Psoas muscle (tissue), 8 donors: ENCODE results near the gene CCNY. TPM values are rescaled to one million over a fixed set of nuclear protein-coding genes. Genes with fewer than 3 reads are reported as not detected.

Source experiments
- ATAC-seq, 4 donors: fragments of 200-7000 bp; cut with Tn5 transposase; one replicate each; pipeline ENCODE4 v1.9.1; 2020; ENCODE audit warnings: moderate library complexity in 3 of 4, mild to moderate bottlenecking in 2 of 4
- DNase-seq, 2 donors: peaks; one replicate each; pipeline ENCODE4 v3.0.0-alpha.2; 2020
- H3K27ac ChIP-seq: fragments of 200-600 bp; one replicate; pipeline ENCODE4 v1.8.0; 2022
- H3K27me3 ChIP-seq, 3 donors: fragments of 200-600 bp in 1 of 3; one replicate each; pipeline versions ENCODE4 v1.6.1 to v1.8.0; 2013 to 2022; ENCODE audit warnings: low read length in 2 of 3, mild to moderate bottlenecking in 2 of 3, moderate library complexity in 1 of 3; ENCODE audit not compliant: insufficient read depth in 3 of 3
- H3K36me3 ChIP-seq, 2 donors: fragments of 200-600 bp in 1 of 2; one replicate each; pipeline versions ENCODE4 v1.6.1 to v1.8.0; 2013 to 2022; ENCODE audit warnings: low read depth in 1 of 2, mild to moderate bottlenecking in 1 of 2, moderate library complexity in 1 of 2; ENCODE audit not compliant: insufficient read depth in 1 of 2
- H3K4me1 ChIP-seq: fragments of 200-600 bp; one replicate; pipeline ENCODE4 v1.8.0; 2022
- H3K4me3 ChIP-seq: fragments of 200-600 bp; one replicate; pipeline ENCODE4 v1.8.0; 2022; ENCODE audit warnings: mild to moderate bottlenecking
- H3K9me3 ChIP-seq: fragments of 200-600 bp; one replicate; pipeline ENCODE4 v1.8.0; 2022
- WGBS, 3 donors: extraction: QIAGEN DNeasy Blood & Tissue Kit; methylation state at CpG; one replicate each; pipeline versions ENCODE4 v1.1.6 to v1.1.7; 2013; 5-methylcytosine and 5-hydroxymethylcytosine counted together
- intact Hi-C, 2 donors: fragments of 100-400 bp; cut with DNase I; formaldehyde crosslinking; loops; one replicate each; pipeline versions ENCODE4 v1.11.0 to v1.14.2; 2022
- polyA plus RNA-seq, 3 donors: library from polyadenylated mRNA; stranded (reverse); fragments of 200-250 nt; gene quantifications; one replicate each; pipeline ENCODE4 v1.2.3, GENCODE V29; 2013
- total RNA-seq, 4 donors: library from RNA; stranded (reverse); fragmentation: NEBNext Ultra II Directional in 2 of 4; extraction: Animal tissue kit (Norgen Biotek cat#: 25700) in 2 of 4; gene quantifications; one replicate each; pipeline versions ENCODE4 v1.2.1 to v1.2.4, GENCODE V29; 2021 to 2023
- TF ChIP-seq, protein P1 (sequence below): fragments of 200-600 bp; IDR thresholded peaks from one replicate; pipeline ENCODE4 v1.8.0; 2022; ENCODE audit warnings: antibody characterized with exemption
- donor health status: healthy with polysubstance abuse.
- donor health status: DM: no; HTN: no; CAD: no; lungs with moderate emphysema.
- donor health status: Bipolar disorder and iron deficiency.
- donor health status: healthy.
- donor health status: DM: yes; HTN: yes; CAD: no.
- donor health status: DM: no; HTN: no; CAD: no.
- donor health status: DM: no; HTN: no; CAD: no.
- donor health status: DM: yes; HTN: yes; CAD: no.

Gene CCNY
- total and polyA plus RNA-seq, 7 donors: 21.2 to 55.8 (median 47.0) TPM

DNA sequence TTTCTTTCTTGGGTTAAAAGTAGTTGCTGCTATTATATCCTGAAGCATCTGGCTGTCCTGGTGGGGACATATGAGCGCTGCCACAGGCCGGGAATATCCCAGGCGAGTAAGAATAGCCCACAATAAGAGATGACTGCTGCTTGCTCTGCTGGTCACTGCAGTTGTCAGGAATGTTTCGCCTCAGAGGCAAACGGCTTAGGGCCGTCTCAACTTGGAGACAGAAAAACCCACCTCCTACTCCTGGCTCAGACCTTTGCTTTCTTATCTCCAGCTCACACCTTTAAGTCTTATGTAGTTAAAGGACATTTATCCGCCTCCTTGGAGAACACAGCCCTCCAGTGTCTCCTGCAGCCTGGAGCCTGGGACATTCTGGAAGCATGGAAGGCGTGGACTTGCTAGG is 268.9 kb downstream of the CCNY start, which contains the start of gene GJD4:
GJD4 (plus strand) TSS at position 151 of the 400 bp plus-strand sequence; CDS start at position 378, 227 bp downstream.
- intact Hi-C loops: no loop called here
- Histone ChIP-seq H3K4me3 (no peak within 1 kb of the TSS), H3K27ac (no peak within 1 kb of the TSS), H3K27me3 (peaks cover 0 to 55% (median 18%) of the 10 kb centered on the region in 3 donors), H3K9me3 (no peaks in the 10 kb centered on the region), H3K4me1 (peaks cover 10% of the 10 kb centered on the region), H3K36me3 (no peaks in the 10 kb centered on the region)
- ATAC-seq (no peak), DNase-seq (no peak)
- TF ChIP-seq, protein P1, sequence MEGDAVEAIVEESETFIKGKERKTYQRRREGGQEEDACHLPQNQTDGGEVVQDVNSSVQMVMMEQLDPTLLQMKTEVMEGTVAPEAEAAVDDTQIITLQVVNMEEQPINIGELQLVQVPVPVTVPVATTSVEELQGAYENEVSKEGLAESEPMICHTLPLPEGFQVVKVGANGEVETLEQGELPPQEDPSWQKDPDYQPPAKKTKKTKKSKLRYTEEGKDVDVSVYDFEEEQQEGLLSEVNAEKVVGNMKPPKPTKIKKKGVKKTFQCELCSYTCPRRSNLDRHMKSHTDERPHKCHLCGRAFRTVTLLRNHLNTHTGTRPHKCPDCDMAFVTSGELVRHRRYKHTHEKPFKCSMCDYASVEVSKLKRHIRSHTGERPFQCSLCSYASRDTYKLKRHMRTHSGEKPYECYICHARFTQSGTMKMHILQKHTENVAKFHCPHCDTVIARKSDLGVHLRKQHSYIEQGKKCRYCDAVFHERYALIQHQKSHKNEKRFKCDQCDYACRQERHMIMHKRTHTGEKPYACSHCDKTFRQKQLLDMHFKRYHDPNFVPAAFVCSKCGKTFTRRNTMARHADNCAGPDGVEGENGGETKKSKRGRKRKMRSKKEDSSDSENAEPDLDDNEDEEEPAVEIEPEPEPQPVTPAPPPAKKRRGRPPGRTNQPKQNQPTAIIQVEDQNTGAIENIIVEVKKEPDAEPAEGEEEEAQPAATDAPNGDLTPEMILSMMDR: no peak
- 62 to 66% (median 66%) methylated on average over 8 of the region's 8 CpGs for WGBS, 3 donors

DNA sequence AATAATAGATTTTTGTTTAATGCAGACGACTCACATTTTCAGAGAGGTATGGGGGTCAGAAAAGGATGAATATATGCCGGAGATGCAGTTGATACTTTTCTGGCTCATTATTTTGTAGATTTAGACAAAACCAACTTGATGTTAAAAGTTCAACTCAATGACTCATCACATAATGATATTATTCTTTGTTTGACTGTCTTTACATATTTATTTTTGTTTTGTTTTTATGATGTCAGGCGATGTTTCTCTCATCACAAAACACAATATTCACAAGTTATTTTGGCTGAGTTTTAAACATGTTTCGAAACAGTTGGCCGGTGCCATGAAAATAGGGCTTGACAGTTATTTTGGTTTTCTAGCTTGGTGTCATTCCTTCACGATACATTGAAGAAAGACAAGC is 270.1 kb downstream of the CCNY start:
- H3K27ac ChIP-seq: no peak overlapping the region
- WGBS, 3 donors: 37 to 70% (median 46%) methylated on average over 6 of the region's 6 CpGs
- no peaks in the 10 kb centered on the region for H3K36me3 ChIP-seq
- TF ChIP-seq, protein P1: no peak
- intact Hi-C loops: no loop called here
- no peak overlapping the region for H3K4me3 ChIP-seq
- no peaks in the 10 kb centered on the region for H3K9me3 ChIP-seq
- peaks cover 0 to 62% (median 18%) of the 10 kb centered on the region in 3 donors for H3K27me3 ChIP-seq
- peaks cover 10% of the 10 kb centered on the region for H3K4me1 ChIP-seq
- DNase-seq (no peak), ATAC-seq (no peak)

DNA sequence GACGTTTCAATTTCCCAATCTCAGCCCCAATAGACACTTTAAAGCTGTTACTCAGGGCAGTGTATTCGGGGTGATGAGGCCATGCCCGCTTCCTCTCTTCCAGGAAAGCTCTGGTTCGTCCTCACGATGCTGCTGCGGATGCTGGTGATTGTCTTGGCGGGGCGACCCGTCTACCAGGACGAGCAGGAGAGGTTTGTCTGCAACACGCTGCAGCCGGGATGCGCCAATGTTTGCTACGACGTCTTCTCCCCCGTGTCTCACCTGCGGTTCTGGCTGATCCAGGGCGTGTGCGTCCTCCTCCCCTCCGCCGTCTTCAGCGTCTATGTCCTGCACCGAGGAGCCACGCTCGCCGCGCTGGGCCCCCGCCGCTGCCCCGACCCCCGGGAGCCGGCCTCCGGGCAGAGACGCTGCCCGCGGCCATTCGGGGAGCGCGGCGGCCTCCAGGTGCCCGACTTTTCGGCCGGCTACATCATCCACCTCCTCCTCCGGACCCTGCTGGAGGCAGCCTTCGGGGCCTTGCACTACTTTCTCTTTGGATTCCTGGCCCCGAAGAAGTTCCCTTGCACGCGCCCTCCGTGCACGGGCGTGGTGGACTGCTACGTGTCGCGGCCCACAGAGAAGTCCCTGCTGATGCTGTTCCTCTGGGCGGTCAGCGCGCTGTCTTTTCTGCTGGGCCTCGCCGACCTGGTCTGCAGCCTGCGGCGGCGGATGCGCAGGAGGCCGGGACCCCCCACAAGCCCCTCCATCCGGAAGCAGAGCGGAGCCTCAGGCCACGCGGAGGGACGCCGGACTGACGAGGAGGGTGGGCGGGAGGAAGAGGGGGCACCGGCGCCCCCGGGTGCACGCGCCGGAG is 271.4 kb downstream of the CCNY start:
- DNase-seq (peak in 1 of 2 donors; percentile 15), ATAC-seq (peak in 1 of 4 donors; percentile 17)
- peaks cover 0 to 68% (median 18%) of the 10 kb centered on the region in 3 donors for H3K27me3 ChIP-seq
- TF ChIP-seq, protein P1: no peak
- 11 to 20% (median 15%) methylated on average over 73 to 78 of the region's 78 CpGs for WGBS, 3 donors
- H3K4me3 ChIP-seq: peak overlapping the region; percentile 63
- H3K9me3 ChIP-seq: no peaks in the 10 kb centered on the region
- H3K27ac ChIP-seq: no peak overlapping the region
- intact Hi-C loops: no loop called here
- no peaks in the 10 kb centered on the region for H3K36me3 ChIP-seq
- H3K4me1 ChIP-seq: peaks cover 10% of the 10 kb centered on the region

DNA sequence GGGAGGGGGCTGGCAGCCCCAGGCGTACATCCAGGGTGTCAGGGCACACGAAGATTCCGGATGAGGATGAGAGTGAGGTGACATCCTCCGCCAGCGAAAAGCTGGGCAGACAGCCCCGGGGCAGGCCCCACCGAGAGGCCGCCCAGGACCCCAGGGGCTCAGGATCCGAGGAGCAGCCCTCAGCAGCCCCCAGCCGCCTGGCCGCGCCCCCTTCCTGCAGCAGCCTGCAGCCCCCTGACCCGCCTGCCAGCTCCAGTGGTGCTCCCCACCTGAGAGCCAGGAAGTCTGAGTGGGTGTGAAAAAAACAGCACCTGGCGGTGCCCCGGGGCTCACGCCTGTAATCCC is 272.0 kb downstream of the CCNY start:
- Histone ChIP-seq H3K4me3 (peak overlapping the region; percentile 63), H3K27me3 (peaks cover 0 to 65% (median 18%) of the 10 kb centered on the region in 3 donors), H3K36me3 (no peaks in the 10 kb centered on the region), H3K27ac (no peak overlapping the region), H3K4me1 (peaks cover 10% of the 10 kb centered on the region), H3K9me3 (no peaks in the 10 kb centered on the region)
- intact Hi-C loops: no loop called here
- ATAC-seq (no peak), DNase-seq (no peak)
- 66 to 74% (median 73%) methylated on average over 16 of the region's 16 CpGs for WGBS, 3 donors
- TF ChIP-seq, protein P1: no peak
